Activated T-helper 1 cell treated with anti-CD3 and anti-CD28 coated beads, Interleukin-12 subunit alpha, Interleukin-12 subunit beta, Interleukin-2, Interleukin-4 antibody, amounts not matched to agents 30 ng/mL and 10 ng/mL and 1 ng/mL, durations not matched to agents 14 hours and 24 hours and 36 hours (primary cell): Measurements from ENCODE around the gene TRIM5. TPM values are rescaled to one million over a fixed set of nuclear protein-coding genes. Genes with fewer than 3 reads are reported as not detected.

ENCODE experiments used
- total RNA-seq: library from RNA; stranded (reverse); gene quantifications from 2 replicates; pipeline ENCODE4 v1.2.3, GENCODE V29; 2022

The TRIM5 gene
- total RNA-seq, 1 donor from 2014 or later, result 8.6 TPM

Other genes with a start within 250 kb of the TRIM5 start
- not detected in 2 replicates for gene OR51I1, start 243.6 kb downstream of the TRIM5 start, total RNA-seq
- gene OR51I2, start 235.8 kb downstream of the TRIM5 start, total RNA-seq, result not detected in 2 replicates
- not detected in 2 replicates for gene OR52D1, start 196.4 kb downstream of the TRIM5 start, total RNA-seq
- gene UBQLN3, start 175.1 kb downstream of the TRIM5 start, total RNA-seq, result not detected in 2 replicates
- gene UBQLNL, start 168.4 kb downstream of the TRIM5 start, total RNA-seq, result 0.18 TPM in 1 of 2 replicates, not detected in the other
- not detected in 2 replicates for gene OR52H1, start 136.5 kb downstream of the TRIM5 start, total RNA-seq
- not detected in 2 replicates for gene OR52B6, start 104.2 kb downstream of the TRIM5 start, total RNA-seq
- gene TRIM6, start 88.4 kb downstream of the TRIM5 start, total RNA-seq, result 0.34 and 0.54 TPM in 2 replicates
- gene TRIM34, start 60.1 kb downstream of the TRIM5 start, total RNA-seq, result 4.6 and 5.4 TPM in 2 replicates
- gene TRIM22, start 4.7 kb upstream of the TRIM5 start, total RNA-seq, result 125 and 127 TPM in 2 replicates
- gene OR56B1, start 51.4 kb upstream of the TRIM5 start, total RNA-seq, result not detected in 2 replicates
- 0.16 TPM in 1 of 2 replicates, not detected in the other for gene OR52N4, start 69.2 kb upstream of the TRIM5 start, total RNA-seq
- not detected in 2 replicates for gene OR52N5, start 98.3 kb upstream of the TRIM5 start, total RNA-seq
- gene OR52N1, start 106.2 kb upstream of the TRIM5 start, total RNA-seq, result not detected in 2 replicates
- not detected in 2 replicates for gene OR52N2, start 123.8 kb upstream of the TRIM5 start, total RNA-seq
- gene OR52E6, start 156.8 kb upstream of the TRIM5 start, total RNA-seq, result not detected in 2 replicates
- not detected in 2 replicates for gene OR52E8, start 172.6 kb upstream of the TRIM5 start, total RNA-seq
- not detected in 2 replicates for gene OR52E4, start 195.6 kb upstream of the TRIM5 start, total RNA-seq
- gene OR52E5, start 208.1 kb upstream of the TRIM5 start, total RNA-seq, result not detected in 2 replicates